ENCODE data around the gene P3H2.
"Not testable (repeated sequence)": the region's sequence is repeated elsewhere in the genome, so short reads cannot be mapped to it uniquely, and the experiment has no call there.

P3H2 gene

GRCh38 chr3:190120269-190121060, at the start of gene P3H2:
TSS of gene P3H2 (minus strand) at chr3:190120897. CDS start at chr3:190120731, 166 bp downstream.
- H3K27ac Mint-ChIP-seq: no peak within 1 kb of the TSS
- H3K4me1 Mint-ChIP-seq: peaks cover 6% of the 10 kb centered on the region
- peaks cover 17% of the 10 kb centered on the region for H3K27me3 Mint-ChIP-seq
- peaks cover 3% of the 10 kb centered on the region for H3K36me3 Mint-ChIP-seq
- H3K4me3 Mint-ChIP-seq: peak within 1 kb of the TSS; percentile 52
- ATAC-seq (ENCODE audit: low read depth) (no peak), DNase-seq (ENCODE audit: low spot score in 2 of 2) (no peak)
- H3K9me3 Mint-ChIP-seq: peaks cover 2% of the 10 kb centered on the region

GRCh38 chr3:190169877-190170276, 49.2 kb upstream of the P3H2 start:
- Mint-ChIP-seq H3K36me3 (no peaks in the 10 kb centered on the region), H3K9me3 (no peaks in the 10 kb centered on the region), H3K4me1 (peaks cover 8% of the 10 kb centered on the region), H3K27me3 (peaks cover 3% of the 10 kb centered on the region), H3K4me3 (peak overlapping the region; percentile 45), H3K27ac (peak overlapping the region; percentile 19)
- ATAC-seq (ENCODE audit: low read depth): no peak
- no peak for DNase-seq (ENCODE audit: low spot score in 2 of 2)

- ATAC-seq (ENCODE audit: low read depth) (no peak), DNase-seq (ENCODE audit: low spot score in 2 of 2) (no peak)
- H3K9me3 Mint-ChIP-seq: no peaks in the 10 kb centered on the region
- no peaks in the 10 kb centered on the region for H3K36me3 Mint-ChIP-seq
- H3K4me3 Mint-ChIP-seq: no peak overlapping the region
- H3K27ac Mint-ChIP-seq: peak overlapping the region; percentile 19
- H3K27me3 Mint-ChIP-seq: peaks cover 3% of the 10 kb centered on the region
- peaks cover 8% of the 10 kb centered on the region for H3K4me1 Mint-ChIP-seq
These were observed 48.5 kb upstream of the P3H2 start for GRCh38 chr3:190169243-190169642.

GRCh38 chr3:190167936-190168680, 47.4 kb upstream of the P3H2 start:
- no peak overlapping the region for H3K4me3 Mint-ChIP-seq
- ATAC-seq (ENCODE audit: low read depth): no peak
- H3K27me3 Mint-ChIP-seq: peaks cover 3% of the 10 kb centered on the region
- H3K4me1 Mint-ChIP-seq: peaks cover 8% of the 10 kb centered on the region
- no peaks in the 10 kb centered on the region for H3K9me3 Mint-ChIP-seq
- H3K36me3 Mint-ChIP-seq: no peaks in the 10 kb centered on the region
- no peak overlapping the region for H3K27ac Mint-ChIP-seq
- no peak for DNase-seq (ENCODE audit: low spot score in 2 of 2)

GRCh38 chr3:190166948-190167347, 46.3 kb upstream of the P3H2 start:
- H3K9me3 Mint-ChIP-seq: no peaks in the 10 kb centered on the region
- ATAC-seq (ENCODE audit: low read depth) (no peak), DNase-seq (ENCODE audit: low spot score in 2 of 2) (no peak)
- H3K27ac Mint-ChIP-seq: no peak overlapping the region
- peaks cover 8% of the 10 kb centered on the region for H3K4me1 Mint-ChIP-seq
- H3K4me3 Mint-ChIP-seq: no peak overlapping the region
- no peaks in the 10 kb centered on the region for H3K36me3 Mint-ChIP-seq
- H3K27me3 Mint-ChIP-seq: peaks cover 3% of the 10 kb centered on the region

- no peak overlapping the region for H3K4me3 Mint-ChIP-seq
- ATAC-seq (ENCODE audit: low read depth): no peak
- peaks cover 8% of the 10 kb centered on the region for H3K4me1 Mint-ChIP-seq
- no peaks in the 10 kb centered on the region for H3K36me3 Mint-ChIP-seq
- peaks cover 1% of the 10 kb centered on the region for H3K9me3 Mint-ChIP-seq
- DNase-seq (ENCODE audit: low spot score in 2 of 2): no peak
- H3K27me3 Mint-ChIP-seq: peaks cover 3% of the 10 kb centered on the region
- H3K27ac Mint-ChIP-seq: no peak overlapping the region
These were observed 44.6 kb upstream of the P3H2 start for GRCh38 chr3:190165253-190165652.

- H3K27ac Mint-ChIP-seq; H3K4me3 Mint-ChIP-seq; H3K27me3 Mint-ChIP-seq; ATAC-seq (ENCODE audit: low read depth); DNase-seq (ENCODE audit: low spot score in 2 of 2); H3K36me3 Mint-ChIP-seq; H3K4me1 Mint-ChIP-seq; H3K9me3 Mint-ChIP-seq: not testable (repeated sequence)
These were observed 41.3 kb upstream of the P3H2 start for GRCh38 chr3:190162013-190162412.

- H3K27ac Mint-ChIP-seq: no peak overlapping the region
- DNase-seq (ENCODE audit: low spot score in 2 of 2) (no peak), ATAC-seq (ENCODE audit: low read depth) (no peak)
- H3K4me3 Mint-ChIP-seq: no peak overlapping the region
- peaks cover 3% of the 10 kb centered on the region for H3K27me3 Mint-ChIP-seq
- H3K9me3 Mint-ChIP-seq: peaks cover 1% of the 10 kb centered on the region
- no peaks in the 10 kb centered on the region for H3K36me3 Mint-ChIP-seq
- no peaks in the 10 kb centered on the region for H3K4me1 Mint-ChIP-seq
These were observed 39.3 kb upstream of the P3H2 start for GRCh38 chr3:190159902-190160435.

- peaks cover 6% of the 10 kb centered on the region for H3K27me3 Mint-ChIP-seq
- DNase-seq (ENCODE audit: low spot score in 2 of 2) (no peak), ATAC-seq (ENCODE audit: low read depth) (no peak)
- H3K4me3 Mint-ChIP-seq: no peak overlapping the region
- peaks cover 1% of the 10 kb centered on the region for H3K9me3 Mint-ChIP-seq
- H3K27ac Mint-ChIP-seq: no peak overlapping the region
- no peaks in the 10 kb centered on the region for H3K4me1 Mint-ChIP-seq
- no peaks in the 10 kb centered on the region for H3K36me3 Mint-ChIP-seq
These were observed 37.6 kb upstream of the P3H2 start for GRCh38 chr3:190158261-190158660.

- ATAC-seq (ENCODE audit: low read depth) (no peak), DNase-seq (ENCODE audit: low spot score in 2 of 2) (no peak)
- H3K27me3 Mint-ChIP-seq: peaks cover 6% of the 10 kb centered on the region
- H3K4me1 Mint-ChIP-seq: no peaks in the 10 kb centered on the region
- H3K27ac Mint-ChIP-seq: no peak overlapping the region
- no peaks in the 10 kb centered on the region for H3K9me3 Mint-ChIP-seq
- no peaks in the 10 kb centered on the region for H3K36me3 Mint-ChIP-seq
- no peak overlapping the region for H3K4me3 Mint-ChIP-seq
These were observed 35.1 kb upstream of the P3H2 start for GRCh38 chr3:190155752-190156151.

GRCh38 chr3:190150681-190151080, 30.0 kb upstream of the P3H2 start:
- Mint-ChIP-seq H3K4me1 (no peaks in the 10 kb centered on the region), H3K36me3 (no peaks in the 10 kb centered on the region), H3K9me3 (no peaks in the 10 kb centered on the region), H3K27me3 (peaks cover 10% of the 10 kb centered on the region), H3K27ac (no peak overlapping the region), H3K4me3 (no peak overlapping the region)
- ATAC-seq (ENCODE audit: low read depth): no peak
- DNase-seq (ENCODE audit: low spot score in 2 of 2): no peak

GRCh38 chr3:190149830-190150619, 29.3 kb upstream of the P3H2 start:
- peaks cover 10% of the 10 kb centered on the region for H3K27me3 Mint-ChIP-seq
- not testable (repeated sequence) for H3K4me3 Mint-ChIP-seq, H3K27ac Mint-ChIP-seq

GRCh38 chr3:190144793-190145192, 24.1 kb upstream of the P3H2 start:
- not testable (repeated sequence) for H3K4me3 Mint-ChIP-seq; H3K27ac Mint-ChIP-seq; ATAC-seq (ENCODE audit: low read depth); H3K9me3 Mint-ChIP-seq; H3K36me3 Mint-ChIP-seq; H3K27me3 Mint-ChIP-seq; H3K4me1 Mint-ChIP-seq; DNase-seq (ENCODE audit: low spot score in 2 of 2)

More at GRCh38 chr3:190149830-190150619, 29.3 kb upstream of the P3H2 start:
- DNase-seq (ENCODE audit: low spot score in 2 of 2); ATAC-seq (ENCODE audit: low read depth); H3K9me3 Mint-ChIP-seq; H3K36me3 Mint-ChIP-seq; H3K4me1 Mint-ChIP-seq: not testable (repeated sequence)

GRCh38 chr3:190142041-190142440, 21.3 kb upstream of the P3H2 start:
- ATAC-seq (ENCODE audit: low read depth) (no peak), DNase-seq (ENCODE audit: low spot score in 2 of 2) (no peak)
- H3K4me3 Mint-ChIP-seq: no peak overlapping the region
- no peaks in the 10 kb centered on the region for H3K27me3 Mint-ChIP-seq
- peaks cover 3% of the 10 kb centered on the region for H3K9me3 Mint-ChIP-seq
- no peaks in the 10 kb centered on the region for H3K36me3 Mint-ChIP-seq
- no peaks in the 10 kb centered on the region for H3K4me1 Mint-ChIP-seq
- no peak overlapping the region for H3K27ac Mint-ChIP-seq
